RPMI7951 (cell line): ENCODE data around the gene STARD10. TPM values are rescaled to one million over a fixed set of nuclear protein-coding genes. Genes with fewer than 3 reads are reported as not detected.
A peak's percentile ranks its signal among the peaks of the same experiment; 100 is the strongest.
"Not testable (repeated sequence)": the region's sequence is repeated elsewhere in the genome, so short reads cannot be mapped to it uniquely, and the experiment has no call there.

Experiments
- DNase-seq: peaks from one replicate; pipeline ENCODE4 v3.0.0-alpha.2; 2012; ENCODE audit warnings: low read depth
- total RNA-seq: library from RNA; depleted of rRNA; stranded (reverse); fragments of >200 nt; shearing (Covaris generic); gene quantifications from 2 replicates; pipeline ENCODE4 v1.2.3, GENCODE V29; 2014

The STARD10 gene
- total RNA-seq, 1 experiment from 2014 or later = 24.8 TPM

DNA sequence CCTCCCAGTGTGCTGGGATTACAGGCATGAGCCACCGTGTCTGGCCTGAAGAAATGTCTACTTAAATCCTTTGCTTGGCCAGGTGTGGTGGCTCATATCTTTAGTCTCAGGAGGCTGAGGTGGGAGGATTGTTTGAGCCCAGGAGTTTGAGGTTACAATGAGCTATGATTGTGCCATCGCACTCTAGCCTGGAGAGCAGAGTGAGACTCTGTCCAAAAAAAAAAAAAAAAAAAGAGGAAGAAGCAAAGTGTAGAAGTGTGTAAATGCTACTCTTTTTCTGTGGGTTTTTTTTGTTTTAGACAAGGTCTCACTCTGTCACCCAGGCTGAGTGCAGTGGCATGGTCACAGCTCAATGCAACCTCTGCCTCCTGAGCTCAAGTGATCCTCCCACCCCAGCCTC, 13.9 kb upstream of the STARD10 start:
- no peak for DNase-seq

GRCh38 chr11:72807021-72807693, 13.3 kb upstream of the STARD10 start:
- no peak for DNase-seq

- not testable (repeated sequence) for DNase-seq
Measured at GRCh38 chr11:72806378-72806777, 12.5 kb upstream of the STARD10 start.

- no peak for DNase-seq
Measured at GRCh38 chr11:72805216-72805615, 11.4 kb upstream of the STARD10 start.

GRCh38 chr11:72802822-72803221, 9.0 kb upstream of the STARD10 start:
- DNase-seq = no peak

- DNase-seq = no peak
Measured at GRCh38 chr11:72799441-72799840, 5.6 kb upstream of the STARD10 start.

DNA sequence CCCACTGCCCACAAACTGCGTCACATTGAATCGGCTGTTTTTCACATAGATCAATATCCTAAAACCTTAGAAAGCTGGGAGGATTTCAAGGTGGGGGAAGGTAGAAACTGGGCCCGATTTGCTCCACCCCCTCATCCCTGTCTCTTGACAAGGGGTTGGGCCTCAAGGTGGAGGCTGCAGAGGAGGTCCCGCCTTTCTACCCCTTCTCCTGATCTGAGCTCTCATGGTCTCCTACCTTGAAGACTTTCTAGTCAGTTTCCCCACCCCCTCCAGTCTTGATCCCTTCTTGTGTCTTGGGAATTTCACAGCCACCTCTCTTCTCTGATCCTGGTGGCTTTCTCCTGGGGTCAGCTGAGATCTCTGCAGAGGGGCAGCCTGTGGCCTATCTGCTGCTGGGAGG, 4.5 kb upstream of the STARD10 start:
- no peak for DNase-seq

DNA sequence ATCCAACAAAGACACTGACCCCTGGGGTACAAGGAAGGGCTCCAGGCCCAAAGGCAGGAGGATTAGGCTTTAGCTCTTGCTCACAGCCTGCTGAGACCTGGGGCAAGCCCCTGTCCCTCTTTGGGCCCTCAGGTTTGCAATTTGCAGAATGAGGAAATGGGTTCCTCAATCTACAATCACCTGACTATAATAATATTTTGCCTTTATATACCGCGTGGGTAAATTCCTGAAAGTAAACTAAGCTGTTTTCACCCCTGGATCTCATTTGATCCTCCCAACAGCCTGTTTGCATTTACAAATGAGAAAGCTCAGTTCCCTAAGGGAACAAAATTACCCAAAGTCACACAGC, 797 bp downstream of the STARD10 start:
- DNase-seq = no peak

- DNase-seq = no peak
Measured at GRCh38 chr11:72792437-72793021, 1.3 kb downstream of the STARD10 start.

GRCh38 chr11:72791228-72791627, 2.6 kb downstream of the STARD10 start:
- not testable (repeated sequence) for DNase-seq

DNA sequence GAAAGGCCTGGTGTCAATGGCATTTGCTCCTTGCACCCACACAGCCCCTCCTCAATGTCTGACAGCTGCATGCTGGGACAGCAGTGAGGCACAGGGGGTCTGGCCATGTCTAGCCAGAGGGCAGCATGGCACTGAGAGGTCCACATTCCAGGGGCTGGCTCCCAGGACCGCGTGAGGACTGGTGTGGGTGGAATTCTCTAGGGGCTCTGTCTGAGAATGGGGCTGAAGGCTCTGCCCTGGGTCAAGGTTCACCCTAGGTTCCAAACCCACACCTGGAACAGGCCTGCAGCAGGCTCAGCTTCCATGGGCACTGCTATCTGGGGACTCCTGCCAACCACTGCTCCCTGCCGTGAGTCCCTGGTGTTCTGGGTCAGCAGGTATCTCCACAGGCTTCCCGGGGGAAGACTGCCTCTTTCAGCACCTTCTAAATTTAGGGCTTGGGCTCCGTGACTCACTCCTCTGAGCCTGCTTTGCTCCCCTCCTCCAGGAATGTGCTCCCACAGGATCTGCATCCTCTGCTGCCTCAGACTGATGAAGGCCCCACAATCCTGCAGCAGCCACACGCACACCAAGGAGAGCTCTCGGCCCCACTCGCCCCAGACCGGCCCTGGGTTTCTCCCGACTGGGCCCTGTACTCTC, 4.2 kb downstream of the STARD10 start:
- peak; percentile 44 for DNase-seq

- no peak for DNase-seq
Measured at GRCh38 chr11:72788241-72788640, 5.6 kb downstream of the STARD10 start.

DNA sequence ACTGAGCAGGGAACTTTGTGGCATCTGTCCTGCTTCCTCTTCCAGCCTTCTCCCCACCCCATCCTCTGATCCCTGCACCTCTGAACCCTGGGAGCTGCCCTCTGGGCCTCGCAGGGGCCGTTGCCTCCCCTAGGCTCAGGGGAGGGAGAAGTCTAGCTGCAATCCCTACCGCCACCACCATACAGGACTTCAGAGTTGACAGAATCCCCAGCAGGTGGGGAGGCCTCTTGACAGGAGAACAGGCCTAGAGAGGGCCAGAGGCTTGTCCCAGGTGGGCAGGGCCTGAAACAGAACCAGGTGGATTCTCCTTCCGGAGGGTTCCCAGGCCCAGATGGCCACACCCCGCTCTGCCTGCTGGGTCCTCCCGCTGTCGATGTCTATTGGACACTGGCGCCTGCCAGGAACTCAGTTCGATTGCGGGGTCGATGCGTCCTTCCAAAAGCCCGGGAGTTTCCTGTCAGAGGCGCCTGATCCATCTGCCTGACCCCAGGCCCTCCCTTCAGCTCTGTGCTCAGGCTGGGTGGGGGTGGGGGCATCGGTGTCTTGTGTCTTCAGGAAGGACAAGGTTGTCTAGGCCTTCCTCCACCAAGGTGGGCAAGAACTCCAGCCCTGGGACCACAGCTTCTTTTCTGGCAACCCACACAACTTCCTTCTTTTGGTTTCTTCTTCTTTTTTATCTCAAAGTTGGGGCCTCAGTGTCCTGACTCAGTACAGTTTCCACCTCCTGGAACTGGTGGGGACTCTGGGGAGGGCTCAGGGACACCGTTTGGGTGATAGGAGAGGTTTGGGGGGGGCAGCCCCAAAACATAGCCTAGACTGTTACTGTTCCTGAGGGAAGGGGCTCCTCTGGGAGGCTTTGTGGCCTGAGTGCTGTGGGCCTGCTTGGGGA, 6.4 kb downstream of the STARD10 start:
- no peak for DNase-seq

DNA sequence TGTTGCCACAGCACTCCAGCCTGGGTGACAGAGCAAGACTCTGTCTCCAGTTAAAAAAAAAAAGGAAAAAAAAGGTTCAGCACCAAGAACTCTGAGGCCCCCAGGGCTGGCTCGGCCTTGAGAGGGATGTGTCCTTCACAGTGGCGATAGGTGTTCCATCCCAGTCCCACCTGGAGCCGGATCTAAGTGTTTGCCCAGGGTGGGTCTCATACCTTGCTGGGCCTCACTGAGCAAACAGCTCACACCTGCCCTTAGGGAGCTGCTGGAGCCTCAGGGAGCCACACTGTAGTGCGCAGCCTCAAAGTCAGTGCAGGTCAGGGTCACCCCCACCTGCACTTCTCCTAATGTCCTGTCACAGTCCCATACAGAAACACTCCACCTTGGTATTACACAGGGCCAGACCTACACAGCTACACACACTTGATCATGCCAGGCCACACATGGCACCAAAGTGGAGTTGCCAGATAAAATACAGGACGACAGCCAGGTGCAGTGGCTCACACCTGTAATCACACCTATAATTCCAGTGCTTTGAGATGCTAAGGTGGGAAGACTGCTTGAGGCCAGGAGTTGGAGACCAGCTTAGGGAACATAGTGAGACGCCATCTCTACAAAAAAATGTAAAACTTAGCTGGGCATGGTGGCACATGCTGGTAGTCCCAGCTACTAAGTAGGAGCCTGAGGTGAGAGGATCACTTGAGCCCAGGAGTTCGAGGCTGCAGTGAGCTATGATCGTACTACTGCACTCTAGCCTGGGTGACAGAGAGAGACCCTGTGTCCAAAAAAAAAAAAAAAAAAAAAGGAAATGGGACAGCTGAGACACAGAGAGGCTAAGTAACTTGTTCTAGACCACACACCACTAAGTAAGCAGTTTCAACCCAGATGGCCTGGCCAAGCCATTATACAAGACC, 7.3 kb downstream of the STARD10 start:
- no peak for DNase-seq

GRCh38 chr11:72784662-72785061, 9.2 kb downstream of the STARD10 start:
- no peak for DNase-seq

DNA sequence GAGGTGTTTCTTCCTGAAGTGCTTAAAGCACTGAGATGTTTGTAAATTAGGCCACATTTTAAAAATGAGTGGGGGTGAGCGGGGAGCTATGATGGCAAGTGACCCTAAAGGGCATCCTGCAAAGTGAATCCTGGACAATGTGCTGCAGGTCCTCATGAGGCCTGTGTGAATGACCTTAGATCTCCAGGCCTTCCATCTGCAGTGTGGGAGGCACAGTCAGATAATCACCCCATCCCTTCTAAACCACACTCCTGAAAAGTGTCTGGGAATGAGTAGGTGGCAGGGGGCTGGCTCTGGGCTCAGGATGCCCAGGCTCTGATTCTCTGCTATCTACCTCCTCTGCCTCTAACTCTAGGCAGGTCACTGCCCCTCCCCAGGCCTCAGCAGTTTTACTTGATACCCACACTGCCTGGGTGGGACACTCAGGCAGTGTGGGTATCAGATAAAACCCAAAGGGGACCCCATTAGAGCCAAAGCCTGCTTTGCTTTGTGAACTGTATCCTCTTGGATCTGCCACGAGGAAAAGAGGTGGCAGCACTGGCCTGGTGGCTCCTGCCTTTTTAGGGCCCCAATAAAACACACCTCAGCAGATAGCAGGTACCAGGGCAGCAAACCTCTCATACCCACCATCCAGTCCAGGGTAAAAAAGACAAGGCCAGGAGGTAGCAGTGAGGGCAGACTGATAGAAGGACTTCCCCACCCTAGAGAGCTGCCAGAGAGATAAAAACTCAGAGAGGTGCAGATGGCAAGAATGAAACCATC, 10.5 kb downstream of the STARD10 start:
- DNase-seq = no peak

GRCh38 chr11:72782081-72782920, 11.5 kb downstream of the STARD10 start:
- DNase-seq = no peak

DNA sequence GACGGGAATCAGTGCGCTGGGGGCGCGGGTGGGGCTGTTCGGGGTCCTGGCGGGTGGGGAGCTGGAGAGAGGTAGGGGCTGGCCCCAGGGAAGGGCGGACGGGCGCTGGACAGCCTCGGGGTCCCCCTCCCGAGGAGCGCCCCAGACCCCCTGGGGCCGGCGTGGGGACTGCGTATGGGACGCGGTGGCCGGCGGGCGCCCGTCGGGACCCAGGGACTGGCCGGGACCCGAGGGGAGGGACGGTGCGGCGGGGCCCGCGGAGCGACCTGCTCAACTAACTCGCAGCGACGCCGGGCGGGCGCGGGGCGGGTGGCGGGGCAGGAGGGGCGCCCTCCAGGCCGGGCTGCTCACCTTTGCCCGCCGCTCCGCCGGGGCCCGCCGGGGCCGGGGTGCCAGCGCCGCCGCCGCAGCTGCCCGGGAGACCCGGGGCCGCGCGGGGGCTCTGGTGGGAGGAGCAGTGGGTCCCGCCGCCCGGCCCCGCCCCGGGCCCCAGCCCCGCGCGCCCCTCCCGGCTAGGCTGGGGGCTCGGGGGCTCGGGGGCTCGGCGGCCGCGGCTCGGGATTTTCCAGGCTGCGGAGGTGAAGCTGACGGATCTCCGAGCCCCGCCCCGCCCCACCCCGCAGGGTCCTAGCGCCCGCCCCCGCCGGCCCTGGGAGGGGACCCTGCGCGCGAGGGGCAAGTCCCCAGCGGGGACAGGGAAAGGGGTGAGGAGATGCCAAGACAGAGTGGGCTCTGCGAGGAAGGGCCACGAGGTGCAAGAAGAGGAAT, 12.3 kb downstream of the STARD10 start:
- DNase-seq = no peak

- DNase-seq = no peak
Measured at GRCh38 chr11:72781063-72781312, 12.9 kb downstream of the STARD10 start.
